Astrocyte of the spinal cord (primary cell): ENCODE measurements around the gene CDKN2B-AS1.

Experiments
- DNase-seq: peaks from one replicate; pipeline ENCODE4 v3.0.0; 2011; ENCODE audit warnings: low read depth, low spot score
- H3K4me3 ChIP-seq: 2 replicates; pipeline ENCODE4 v1.5.1; 2011; ENCODE audit warnings: low read depth, mild to moderate bottlenecking, low read length, moderate library complexity
- in situ Hi-C: cut with HindIII; loops from 2 replicates; pipeline ENCODE4 v1.10.0; 2017; ENCODE audit warnings: low sequenced_read_pairs
- TF ChIP-seq, protein P1 (sequence below): IDR thresholded peaks from 2 replicates; pipeline ENCODE4 v1.5.1; 2012; ENCODE audit warnings: low read depth, mild to moderate bottlenecking, low read length, inconsistent platforms

CDKN2B-AS1 gene

DNA sequence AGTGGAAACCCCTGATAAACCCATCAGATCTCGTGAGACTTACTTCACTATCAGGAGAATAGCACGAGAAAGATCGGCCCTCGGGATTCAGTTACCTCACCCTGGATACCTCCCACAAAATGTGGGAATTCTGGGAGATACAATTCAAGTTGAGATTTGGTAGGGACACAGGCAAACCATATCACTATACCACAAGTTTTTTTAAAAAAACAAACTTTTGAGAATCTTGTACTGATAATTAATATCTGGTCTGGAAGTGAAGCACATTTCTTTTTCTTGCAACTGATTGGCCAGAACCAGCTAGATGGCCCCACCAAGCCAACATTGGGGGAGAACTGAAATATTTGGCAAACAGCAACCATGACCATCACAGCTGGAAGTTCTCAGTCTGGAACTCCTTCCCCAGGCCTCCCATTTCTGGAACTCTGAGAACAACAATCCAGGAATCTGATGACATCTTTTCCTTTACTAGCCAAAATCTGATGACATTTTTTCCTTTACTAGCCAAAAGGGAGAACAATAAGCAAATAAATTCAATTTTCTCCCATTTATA lies 66.3 kb downstream of the CDKN2B-AS1 start:
- no peak overlapping the region for H3K4me3 ChIP-seq
- no peak for DNase-seq
- in situ Hi-C loops: no loop called here
- TF ChIP-seq, protein P1, sequence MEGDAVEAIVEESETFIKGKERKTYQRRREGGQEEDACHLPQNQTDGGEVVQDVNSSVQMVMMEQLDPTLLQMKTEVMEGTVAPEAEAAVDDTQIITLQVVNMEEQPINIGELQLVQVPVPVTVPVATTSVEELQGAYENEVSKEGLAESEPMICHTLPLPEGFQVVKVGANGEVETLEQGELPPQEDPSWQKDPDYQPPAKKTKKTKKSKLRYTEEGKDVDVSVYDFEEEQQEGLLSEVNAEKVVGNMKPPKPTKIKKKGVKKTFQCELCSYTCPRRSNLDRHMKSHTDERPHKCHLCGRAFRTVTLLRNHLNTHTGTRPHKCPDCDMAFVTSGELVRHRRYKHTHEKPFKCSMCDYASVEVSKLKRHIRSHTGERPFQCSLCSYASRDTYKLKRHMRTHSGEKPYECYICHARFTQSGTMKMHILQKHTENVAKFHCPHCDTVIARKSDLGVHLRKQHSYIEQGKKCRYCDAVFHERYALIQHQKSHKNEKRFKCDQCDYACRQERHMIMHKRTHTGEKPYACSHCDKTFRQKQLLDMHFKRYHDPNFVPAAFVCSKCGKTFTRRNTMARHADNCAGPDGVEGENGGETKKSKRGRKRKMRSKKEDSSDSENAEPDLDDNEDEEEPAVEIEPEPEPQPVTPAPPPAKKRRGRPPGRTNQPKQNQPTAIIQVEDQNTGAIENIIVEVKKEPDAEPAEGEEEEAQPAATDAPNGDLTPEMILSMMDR: no peak

DNA sequence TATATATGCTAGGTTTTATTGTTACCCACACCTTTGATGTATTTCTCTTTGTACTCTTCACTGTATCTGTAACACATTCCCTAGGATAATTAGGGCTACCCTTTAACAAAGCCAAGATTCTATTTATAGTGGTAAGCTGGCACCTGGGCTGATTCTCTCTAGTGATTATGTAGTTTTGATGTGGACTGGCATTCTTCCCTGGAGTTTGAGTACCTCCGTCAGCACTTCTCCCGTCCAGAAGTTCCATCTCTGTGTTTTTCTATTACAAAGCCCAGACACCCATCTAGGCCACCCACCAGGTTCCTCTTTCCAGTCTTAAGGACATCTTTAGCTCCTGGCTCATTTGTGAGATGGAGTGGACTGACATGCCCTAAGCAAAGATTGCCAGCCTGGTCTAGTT lies 70.4 kb downstream of the CDKN2B-AS1 start:
- in situ Hi-C loops: no loop called here
- TF ChIP-seq, protein P1: no peak
- H3K4me3 ChIP-seq: no peak overlapping the region
- DNase-seq: no peak

DNA sequence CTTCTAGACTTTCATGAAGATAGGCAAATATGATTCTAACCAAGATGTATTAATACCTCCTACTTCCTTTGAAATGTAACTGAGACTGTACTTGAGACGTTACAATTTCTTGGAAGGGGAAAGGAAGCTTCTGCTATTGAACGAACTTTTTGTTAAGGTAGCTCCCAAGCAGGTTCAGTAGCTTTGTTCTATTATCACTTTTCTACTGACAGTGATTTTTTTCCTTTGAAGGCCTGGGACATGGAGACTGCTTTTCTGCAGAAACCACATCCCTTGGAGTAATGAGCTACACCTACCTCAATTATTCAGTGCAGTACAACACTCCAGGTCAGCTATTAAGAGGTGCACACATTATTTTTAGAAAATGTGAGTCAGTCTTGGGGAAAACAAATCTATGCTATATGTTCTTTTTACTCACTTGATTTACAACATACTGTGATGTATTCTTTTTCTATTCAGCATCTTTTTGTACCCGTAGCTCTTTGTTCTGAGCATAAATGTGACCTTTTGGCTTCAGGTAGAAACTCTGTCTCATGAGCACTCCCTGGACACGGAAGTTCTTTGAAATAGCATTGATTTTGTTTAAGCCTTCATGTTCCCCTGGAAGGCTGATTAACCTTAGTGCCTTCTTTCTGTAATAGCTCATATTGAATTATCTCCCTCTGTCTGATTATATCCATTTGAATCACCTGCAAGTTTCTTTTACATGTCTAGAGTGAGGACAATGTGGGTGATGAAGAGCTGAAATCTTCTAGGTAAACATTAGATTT lies 71.0 kb downstream of the CDKN2B-AS1 start:
- H3K4me3 ChIP-seq: no peak overlapping the region
- in situ Hi-C loops: no loop called here
- DNase-seq: no peak
- TF ChIP-seq, protein P1: no peak

DNA sequence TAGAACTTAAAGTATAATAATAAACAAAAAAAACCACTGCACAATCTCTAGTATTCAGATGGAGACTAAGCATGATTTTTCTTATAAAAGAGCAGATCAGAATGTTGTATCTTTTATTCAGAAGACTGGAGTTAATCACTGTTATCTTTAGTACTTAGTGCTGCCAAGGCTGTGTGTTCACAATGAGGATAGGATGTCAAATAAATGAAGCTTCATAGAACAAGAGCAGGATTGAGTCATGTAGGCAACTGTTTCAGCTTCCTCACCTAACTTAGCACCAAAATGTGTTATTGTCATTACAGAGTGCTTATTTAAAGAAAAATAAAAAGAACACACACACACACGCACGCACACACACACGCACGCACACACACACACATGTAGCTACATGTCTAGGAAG lies 72.6 kb downstream of the CDKN2B-AS1 start:
- TF ChIP-seq, protein P1: no peak
- no peak overlapping the region for H3K4me3 ChIP-seq
- no peak for DNase-seq
- in situ Hi-C loops: no loop called here

DNA sequence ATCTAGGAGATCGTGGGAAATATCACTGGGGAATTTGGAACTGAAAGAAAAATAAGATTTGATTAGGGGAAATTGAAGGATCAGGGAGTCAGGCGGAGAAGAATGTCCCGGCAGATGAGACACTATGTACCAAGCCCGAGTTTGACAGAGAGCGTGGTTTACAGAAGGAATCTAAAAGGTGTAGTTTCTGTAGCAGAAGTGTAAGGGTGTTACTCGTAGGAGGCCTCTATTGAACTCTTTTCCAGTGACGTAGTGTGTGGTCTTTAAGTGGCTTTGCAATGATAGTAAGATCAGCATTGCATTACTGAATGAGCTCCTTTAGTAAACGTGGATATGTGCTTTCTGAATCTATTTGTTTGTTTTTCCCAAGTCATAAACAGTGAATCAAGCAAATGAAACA lies 73.8 kb downstream of the CDKN2B-AS1 start:
- DNase-seq: no peak
- H3K4me3 ChIP-seq: no peak overlapping the region
- in situ Hi-C loops: no loop called here
- TF ChIP-seq, protein P1: no peak

DNA sequence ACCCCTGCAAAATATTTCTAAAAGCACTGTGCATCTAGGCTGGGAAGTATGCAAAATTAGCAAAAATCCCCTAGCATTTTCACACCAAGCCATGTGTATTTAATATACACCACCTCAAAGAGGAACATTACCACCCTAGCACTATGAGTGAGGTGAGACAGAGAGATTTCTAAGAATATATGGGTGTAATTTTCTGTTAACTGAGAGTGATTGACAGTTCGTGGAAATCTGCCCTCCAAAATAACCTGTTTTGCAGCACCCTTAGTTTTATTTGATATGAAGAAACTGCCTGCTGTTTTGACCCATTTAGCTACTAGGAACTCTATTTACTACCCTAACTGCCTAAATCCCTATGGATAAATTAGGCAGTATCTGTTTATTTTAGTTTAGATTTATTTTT lies 78.8 kb downstream of the CDKN2B-AS1 start:
- DNase-seq: no peak
- no peak overlapping the region for H3K4me3 ChIP-seq
- in situ Hi-C loops: no loop called here
- TF ChIP-seq, protein P1: no peak
